ENCODE data around the gene NCBP2. TPM values are rescaled to one million over a fixed set of nuclear protein-coding genes. Genes with fewer than 3 reads are reported as not detected.

The NCBP2 gene
- polyA plus RNA-seq, 1 donor from 2014 or later, result 138 TPM

DNA sequence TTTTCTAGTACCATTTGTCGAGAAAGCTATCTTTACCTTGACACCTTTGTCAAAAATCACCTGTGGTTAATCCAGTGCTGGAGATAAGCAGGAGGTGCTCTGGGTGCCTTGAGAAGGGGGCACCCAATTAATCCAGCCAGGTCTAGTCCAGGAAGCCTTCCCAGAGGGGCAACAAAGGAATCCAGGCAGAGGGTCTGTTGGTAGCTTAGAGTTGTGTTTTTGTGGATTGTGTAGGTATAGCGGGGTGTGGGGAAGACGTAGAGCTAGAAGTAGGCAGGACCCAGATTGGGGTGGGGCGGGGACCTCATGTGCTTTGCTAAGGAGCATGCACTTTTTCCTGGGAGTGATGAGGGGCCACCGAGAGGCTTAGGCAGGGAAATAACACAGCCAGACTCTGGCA lies 32.3 kb upstream of the NCBP2 start:
- no peaks in the 10 kb centered on the region for H3K36me3 ChIP-seq (ENCODE audit: insufficient read depth, low read length)
- H3K9me2 ChIP-seq (ENCODE audit: insufficient read depth, low read length), result no peaks in the 10 kb centered on the region
- H3K9ac ChIP-seq (ENCODE audit: low read length), result no peak overlapping the region
- peaks cover 4% of the 10 kb centered on the region for H3K9me3 ChIP-seq (ENCODE audit: low read length)
- no peak overlapping the region for H3K4me3 ChIP-seq (ENCODE audit: low read length)
- H3K4me2 ChIP-seq (ENCODE audit: low read length), result no peak overlapping the region
- no peak overlapping the region for H2AFZ ChIP-seq (ENCODE audit: low read depth, low read length)
- no peaks in the 10 kb centered on the region for H3F3A ChIP-seq (ENCODE audit: insufficient read depth, low read length, poor library complexity, severe bottlenecking)
- no peak for TF ChIP-seq MXI1 (conservative IDR thresholded peaks at IDR 0.05; ENCODE audit: poor library complexity, severe bottlenecking)
- TF ChIP-seq EP300 (conservative IDR thresholded peaks at IDR 0.05; ENCODE audit: poor library complexity, severe bottlenecking), result no peak
- TF ChIP-seq EZH2 (IDR thresholded peaks at IDR 0.05; ENCODE audit: borderline replicate concordance, insufficient read depth, low read length, poor library complexity, severe bottlenecking), result no peak
- no peak for TF ChIP-seq SMC3 (conservative IDR thresholded peaks at IDR 0.05; ENCODE audit: poor library complexity)
- TF ChIP-seq, protein P1, sequence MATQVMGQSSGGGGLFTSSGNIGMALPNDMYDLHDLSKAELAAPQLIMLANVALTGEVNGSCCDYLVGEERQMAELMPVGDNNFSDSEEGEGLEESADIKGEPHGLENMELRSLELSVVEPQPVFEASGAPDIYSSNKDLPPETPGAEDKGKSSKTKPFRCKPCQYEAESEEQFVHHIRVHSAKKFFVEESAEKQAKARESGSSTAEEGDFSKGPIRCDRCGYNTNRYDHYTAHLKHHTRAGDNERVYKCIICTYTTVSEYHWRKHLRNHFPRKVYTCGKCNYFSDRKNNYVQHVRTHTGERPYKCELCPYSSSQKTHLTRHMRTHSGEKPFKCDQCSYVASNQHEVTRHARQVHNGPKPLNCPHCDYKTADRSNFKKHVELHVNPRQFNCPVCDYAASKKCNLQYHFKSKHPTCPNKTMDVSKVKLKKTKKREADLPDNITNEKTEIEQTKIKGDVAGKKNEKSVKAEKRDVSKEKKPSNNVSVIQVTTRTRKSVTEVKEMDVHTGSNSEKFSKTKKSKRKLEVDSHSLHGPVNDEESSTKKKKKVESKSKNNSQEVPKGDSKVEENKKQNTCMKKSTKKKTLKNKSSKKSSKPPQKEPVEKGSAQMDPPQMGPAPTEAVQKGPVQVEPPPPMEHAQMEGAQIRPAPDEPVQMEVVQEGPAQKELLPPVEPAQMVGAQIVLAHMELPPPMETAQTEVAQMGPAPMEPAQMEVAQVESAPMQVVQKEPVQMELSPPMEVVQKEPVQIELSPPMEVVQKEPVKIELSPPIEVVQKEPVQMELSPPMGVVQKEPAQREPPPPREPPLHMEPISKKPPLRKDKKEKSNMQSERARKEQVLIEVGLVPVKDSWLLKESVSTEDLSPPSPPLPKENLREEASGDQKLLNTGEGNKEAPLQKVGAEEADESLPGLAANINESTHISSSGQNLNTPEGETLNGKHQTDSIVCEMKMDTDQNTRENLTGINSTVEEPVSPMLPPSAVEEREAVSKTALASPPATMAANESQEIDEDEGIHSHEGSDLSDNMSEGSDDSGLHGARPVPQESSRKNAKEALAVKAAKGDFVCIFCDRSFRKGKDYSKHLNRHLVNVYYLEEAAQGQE (IDR thresholded peaks at IDR 0.05; ENCODE audit: borderline replicate concordance), result no peak
- TF ChIP-seq, protein P2, sequence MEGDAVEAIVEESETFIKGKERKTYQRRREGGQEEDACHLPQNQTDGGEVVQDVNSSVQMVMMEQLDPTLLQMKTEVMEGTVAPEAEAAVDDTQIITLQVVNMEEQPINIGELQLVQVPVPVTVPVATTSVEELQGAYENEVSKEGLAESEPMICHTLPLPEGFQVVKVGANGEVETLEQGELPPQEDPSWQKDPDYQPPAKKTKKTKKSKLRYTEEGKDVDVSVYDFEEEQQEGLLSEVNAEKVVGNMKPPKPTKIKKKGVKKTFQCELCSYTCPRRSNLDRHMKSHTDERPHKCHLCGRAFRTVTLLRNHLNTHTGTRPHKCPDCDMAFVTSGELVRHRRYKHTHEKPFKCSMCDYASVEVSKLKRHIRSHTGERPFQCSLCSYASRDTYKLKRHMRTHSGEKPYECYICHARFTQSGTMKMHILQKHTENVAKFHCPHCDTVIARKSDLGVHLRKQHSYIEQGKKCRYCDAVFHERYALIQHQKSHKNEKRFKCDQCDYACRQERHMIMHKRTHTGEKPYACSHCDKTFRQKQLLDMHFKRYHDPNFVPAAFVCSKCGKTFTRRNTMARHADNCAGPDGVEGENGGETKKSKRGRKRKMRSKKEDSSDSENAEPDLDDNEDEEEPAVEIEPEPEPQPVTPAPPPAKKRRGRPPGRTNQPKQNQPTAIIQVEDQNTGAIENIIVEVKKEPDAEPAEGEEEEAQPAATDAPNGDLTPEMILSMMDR (IDR thresholded peaks at IDR 0.05; ENCODE audit: poor library complexity, severe bottlenecking), result no peak
- TF ChIP-seq POLR2AphosphoS5 (IDR thresholded peaks at IDR 0.05), result no peak
- no peak for TF ChIP-seq RAD21 (conservative IDR thresholded peaks at IDR 0.05)
- no peak for TF ChIP-seq TAF1 (IDR thresholded peaks at IDR 0.05; ENCODE audit: low read depth)
- H4K20me1 ChIP-seq (ENCODE audit: insufficient read depth), result no peaks in the 10 kb centered on the region
- no peaks in the 10 kb centered on the region for H3K79me2 ChIP-seq (replicated peaks; ENCODE audit: insufficient read depth, low read length)
- H3K27me3 ChIP-seq (ENCODE audit: insufficient read depth, low read depth, low read length), result peaks cover 18% of the 10 kb centered on the region
- H3K27ac ChIP-seq (ENCODE audit: low read length), result no peak overlapping the region

DNA sequence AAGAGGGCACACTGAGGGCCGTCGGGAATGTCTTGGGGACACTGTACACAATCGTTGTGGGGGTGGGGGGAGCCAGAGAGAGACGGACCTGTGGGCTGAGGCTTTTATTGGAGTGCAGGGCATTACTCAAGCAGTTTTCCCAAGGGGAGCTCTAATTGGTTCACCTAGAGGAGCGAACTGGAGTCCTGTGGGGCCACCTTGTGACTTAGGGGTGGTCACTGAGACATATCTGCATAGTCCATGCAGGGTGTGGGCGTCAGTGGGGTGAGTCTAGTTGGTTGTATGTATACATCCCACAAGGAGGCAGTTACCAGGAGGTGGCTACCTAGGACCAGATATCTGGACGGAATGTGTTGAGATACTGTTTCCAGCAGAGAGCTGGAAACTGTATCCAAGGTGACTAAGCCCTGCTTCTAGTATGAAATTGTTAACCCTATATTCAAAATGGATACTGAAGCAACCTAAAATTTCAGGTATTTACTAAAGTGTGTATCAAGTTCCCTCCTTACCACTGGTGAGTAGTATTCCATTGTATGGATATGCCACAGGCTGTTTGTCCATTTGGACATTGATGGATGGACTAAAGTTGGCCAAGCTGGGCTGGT lies 28.9 kb upstream of the NCBP2 start:
- no peaks in the 10 kb centered on the region for H4K20me1 ChIP-seq (ENCODE audit: insufficient read depth)
- H3K27ac ChIP-seq (ENCODE audit: low read length), result no peak overlapping the region
- no peak overlapping the region for H3K4me2 ChIP-seq (ENCODE audit: low read length)
- no peak overlapping the region for H3K4me3 ChIP-seq (ENCODE audit: low read length)
- H3K79me2 ChIP-seq (replicated peaks; ENCODE audit: insufficient read depth, low read length), result no peaks in the 10 kb centered on the region
- no peaks in the 10 kb centered on the region for H3K9me2 ChIP-seq (ENCODE audit: insufficient read depth, low read length)
- H3F3A ChIP-seq (ENCODE audit: insufficient read depth, low read length, poor library complexity, severe bottlenecking), result no peaks in the 10 kb centered on the region
- peaks cover 48% of the 10 kb centered on the region for H3K27me3 ChIP-seq (ENCODE audit: insufficient read depth, low read depth, low read length)
- no peak overlapping the region for H2AFZ ChIP-seq (ENCODE audit: low read depth, low read length)
- peaks cover 4% of the 10 kb centered on the region for H3K9me3 ChIP-seq (ENCODE audit: low read length)
- H3K36me3 ChIP-seq (ENCODE audit: insufficient read depth, low read length), result no peaks in the 10 kb centered on the region
- TF ChIP-seq TAF1 (IDR thresholded peaks at IDR 0.05; ENCODE audit: low read depth) (no peak), RAD21 (conservative IDR thresholded peaks at IDR 0.05) (no peak), SMC3 (conservative IDR thresholded peaks at IDR 0.05; ENCODE audit: poor library complexity) (no peak), MXI1 (conservative IDR thresholded peaks at IDR 0.05; ENCODE audit: poor library complexity, severe bottlenecking) (no peak), EZH2 (IDR thresholded peaks at IDR 0.05; ENCODE audit: borderline replicate concordance, insufficient read depth, low read length, poor library complexity, severe bottlenecking) (no peak), POLR2AphosphoS5 (IDR thresholded peaks at IDR 0.05) (no peak), EP300 (conservative IDR thresholded peaks at IDR 0.05; ENCODE audit: poor library complexity, severe bottlenecking) (no peak)
- TF ChIP-seq, protein P1 (IDR thresholded peaks at IDR 0.05; ENCODE audit: borderline replicate concordance), result no peak
- TF ChIP-seq, protein P2 (IDR thresholded peaks at IDR 0.05; ENCODE audit: poor library complexity, severe bottlenecking), result no peak
- H3K9ac ChIP-seq (ENCODE audit: low read length), result no peak overlapping the region
